Stimulated activated CD8-positive, alpha-beta memory T cell treated with anti-CD3 and anti-CD28 coated beads, Interleukin-12 subunit alpha, Interleukin-12 subunit beta, amount 100 ng/mL, for 24 hours (primary cell): ENCODE measurements around the gene LCE5A.
"Not testable (repeated sequence)": the region's sequence is repeated elsewhere in the genome, so short reads cannot be mapped to it uniquely, and the experiment has no call there.

ENCODE experiments used
- DNase-seq: peaks from one replicate; pipeline ENCODE4 v3.0.0-alpha.2; 2020; ENCODE audit errors: extremely low read depth

Gene LCE5A

GRCh38 chr1:152510503-152510902 is at the start of gene LCE5A:
TSS of gene LCE5A (plus strand) at chr1:152510803. CDS start at chr1:152511535, 732 bp downstream.
- no peak for DNase-seq

GRCh38 chr1:152461544-152461943 is 49.1 kb upstream of the LCE5A start:
- no peak for DNase-seq

- no peak for DNase-seq
These were observed 48.0 kb upstream of the LCE5A start for GRCh38 chr1:152462636-152463035.

- no peak for DNase-seq
These were observed 44.4 kb upstream of the LCE5A start for GRCh38 chr1:152466217-152466616.

GRCh38 chr1:152473887-152474537 is 36.6 kb upstream of the LCE5A start:
- DNase-seq, result no peak

- DNase-seq, result no peak
These were observed 30.6 kb upstream of the LCE5A start for GRCh38 chr1:152479792-152480595.

- no peak for DNase-seq
These were observed 28.5 kb upstream of the LCE5A start for GRCh38 chr1:152481869-152482664.

GRCh38 chr1:152486400-152487006 is 24.1 kb upstream of the LCE5A start:
- DNase-seq, result no peak

- no peak for DNase-seq
These were observed 22.7 kb upstream of the LCE5A start for GRCh38 chr1:152487871-152488270.

- not testable (repeated sequence) for DNase-seq
These were observed 19.1 kb upstream of the LCE5A start for GRCh38 chr1:152491537-152491936.

- DNase-seq, result no peak
These were observed 15.4 kb upstream of the LCE5A start for GRCh38 chr1:152495066-152495675.

GRCh38 chr1:152497273-152497672 is 13.3 kb upstream of the LCE5A start:
- DNase-seq, result no peak

GRCh38 chr1:152501704-152502103 is 8.9 kb upstream of the LCE5A start:
- no peak for DNase-seq

GRCh38 chr1:152502496-152503180 is 8.0 kb upstream of the LCE5A start:
- no peak for DNase-seq

GRCh38 chr1:152505083-152505482 is 5.5 kb upstream of the LCE5A start:
- DNase-seq, result no peak

- no peak for DNase-seq
These were observed 3.6 kb upstream of the LCE5A start for GRCh38 chr1:152506899-152507498.

- no peak for DNase-seq
These were observed 993 bp downstream of the LCE5A start for GRCh38 chr1:152511596-152511995.

GRCh38 chr1:152513081-152513480 is 2.5 kb downstream of the LCE5A start:
- DNase-seq, result no peak

- no peak for DNase-seq
These were observed 4.3 kb downstream of the LCE5A start for GRCh38 chr1:152514715-152515433.

GRCh38 chr1:152515434-152515783 is 4.8 kb downstream of the LCE5A start:
- DNase-seq, result no peak
